Testis (tissue), 2 donors: ENCODE data around the gene FBXL14.

Experiments used
- CTCF ChIP-seq, 3 experiments: fragments of 450-650 bp in 2 of 3; fragments of 200-600 bp in 1 of 3; sonication (generic) in 1 of 3; IDR thresholded peaks; one replicate each; pipeline ENCODE4 v1.5.1; 2016 to 2019; ENCODE audit warnings: antibody characterized with exemption in 3 of 3, mild to moderate bottlenecking in 2 of 3, moderate library complexity in 1 of 3
- POLR2A ChIP-seq: fragments of 450-650 bp; IDR thresholded peaks from one replicate; pipeline ENCODE4 v1.6.1; 2017; ENCODE audit warnings: antibody characterized with exemption, mild to moderate bottlenecking, moderate library complexity

GRCh38 chr12:1591543-1591942 is 2.8 kb downstream of the FBXL14 start:
- no peak for TF ChIP-seq POLR2A
- no peak for TF ChIP-seq CTCF (IDR thresholded peaks at IDR 0.05)
